ENCODE measurements around the gene POLR2F. TPM values are rescaled to one million over a fixed set of nuclear protein-coding genes. Genes with fewer than 3 reads are reported as not detected.

Gene POLR2F
- total RNA-seq, 2 donors from 2014 or later = 98.0 to 105 TPM

- Mint-ChIP-seq H3K27ac (no peak overlapping the region), H3K4me3 (no peak overlapping the region), H3K27me3 (ENCODE audit: insufficient read depth) (no peaks in the 10 kb centered on the region), H3K4me1 (peaks cover 27% of the 10 kb centered on the region), H3K9me3 (no peaks in the 10 kb centered on the region), H3K36me3 (ENCODE audit: low read depth) (peaks cover 48% of the 10 kb centered on the region)
- no peak overlapping the region for H3K4me3 ChIP-seq (ENCODE audit: low read length)
- no peak for DNase-seq
- no peak overlapping the region for H3K9ac ChIP-seq (ENCODE audit: extremely low read depth, low read length, poor library complexity, severe bottlenecking)
- no peaks in the 10 kb centered on the region for H3K9me3 ChIP-seq (ENCODE audit: control insufficient read depth, low read length)
- H3K4me1 ChIP-seq (ENCODE audit: control insufficient read depth, insufficient read depth, low read length) = peaks cover 14% of the 10 kb centered on the region
- no peak for TF ChIP-seq CTCF (conservative IDR thresholded peaks at IDR 0.05)
- H3K36me3 ChIP-seq (ENCODE audit: control insufficient read depth, insufficient read depth, low read length) = peaks cover 13% of the 10 kb centered on the region
- H3K27me3 ChIP-seq (ENCODE audit: control insufficient read depth, insufficient read depth, low read length, poor library complexity, severe bottlenecking) = no peaks in the 10 kb centered on the region
- H3K27ac ChIP-seq (ENCODE audit: low read depth, low read length) = no peak overlapping the region
- 94 to 96% methylated on average over 4 of the region's 4 CpGs for WGBS, 2 experiments (ENCODE audit: insufficient coverage in 1 of 2, insufficient read length in 1 of 2)
Measured at GRCh38 chr22:37976547-37976946, 23.0 kb downstream of the POLR2F start.

DNA sequence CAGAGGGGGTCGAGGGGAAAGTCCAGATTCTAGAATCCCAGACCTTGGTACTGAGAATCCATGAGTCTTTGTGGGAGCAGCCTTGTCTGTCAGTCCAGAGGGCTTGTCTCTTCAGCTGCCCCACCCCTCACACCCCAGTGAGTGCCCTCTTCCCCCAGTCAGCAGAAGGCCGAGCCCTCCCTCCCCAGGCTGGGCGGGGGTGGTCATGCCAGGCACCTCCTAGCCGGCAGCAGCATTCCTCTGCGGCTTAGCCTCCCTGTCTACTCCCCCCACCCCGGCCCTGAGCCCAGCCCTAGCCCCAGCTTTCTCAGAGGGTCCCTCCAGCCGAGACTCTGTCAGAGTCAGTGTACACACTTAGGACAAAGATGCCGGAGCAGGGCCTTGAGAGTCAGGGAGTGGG, 26.3 kb downstream of the POLR2F start:
- 62 to 71% methylated on average over 3 to 8 of the region's 8 CpGs for WGBS, 2 experiments (ENCODE audit: insufficient coverage in 1 of 2, insufficient read length in 1 of 2)
- H3K27me3 ChIP-seq (ENCODE audit: control insufficient read depth, insufficient read depth, low read length, poor library complexity, severe bottlenecking) = no peaks in the 10 kb centered on the region
- Mint-ChIP-seq H3K4me1 (peaks cover 34% of the 10 kb centered on the region), H3K27ac (no peak overlapping the region), H3K4me3 (peak overlapping the region; percentile 24), H3K27me3 (ENCODE audit: insufficient read depth) (peaks cover 4% of the 10 kb centered on the region), H3K9me3 (no peaks in the 10 kb centered on the region), H3K36me3 (ENCODE audit: low read depth) (peaks cover 43% of the 10 kb centered on the region)
- no peak overlapping the region for H3K27ac ChIP-seq (ENCODE audit: low read depth, low read length)
- DNase-seq = peak; percentile 61
- H3K4me3 ChIP-seq (ENCODE audit: low read length) = no peak overlapping the region
- TF ChIP-seq CTCF (conservative IDR thresholded peaks at IDR 0.05) = no peak
- H3K9me3 ChIP-seq (ENCODE audit: control insufficient read depth, low read length) = no peaks in the 10 kb centered on the region
- H3K4me1 ChIP-seq (ENCODE audit: control insufficient read depth, insufficient read depth, low read length) = peaks cover 10% of the 10 kb centered on the region
- H3K36me3 ChIP-seq (ENCODE audit: control insufficient read depth, insufficient read depth, low read length) = peaks cover 13% of the 10 kb centered on the region
- H3K9ac ChIP-seq (ENCODE audit: extremely low read depth, low read length, poor library complexity, severe bottlenecking) = no peak overlapping the region

GRCh38 chr22:37981282-37982011, 27.9 kb downstream of the POLR2F start:
- peaks cover 14% of the 10 kb centered on the region for H3K4me1 ChIP-seq (ENCODE audit: control insufficient read depth, insufficient read depth, low read length)
- no peak overlapping the region for H3K27ac ChIP-seq (ENCODE audit: low read depth, low read length)
- TF ChIP-seq CTCF (conservative IDR thresholded peaks at IDR 0.05) = no peak
- no peak overlapping the region for H3K9ac ChIP-seq (ENCODE audit: extremely low read depth, low read length, poor library complexity, severe bottlenecking)
- Mint-ChIP-seq H3K27ac (peak overlapping the region; percentile 39), H3K4me3 (peak overlapping the region; percentile 70), H3K9me3 (no peaks in the 10 kb centered on the region), H3K4me1 (peaks cover 43% of the 10 kb centered on the region), H3K27me3 (ENCODE audit: insufficient read depth) (peaks cover 6% of the 10 kb centered on the region), H3K36me3 (ENCODE audit: low read depth) (peaks cover 30% of the 10 kb centered on the region)
- H3K9me3 ChIP-seq (ENCODE audit: control insufficient read depth, low read length) = no peaks in the 10 kb centered on the region
- DNase-seq = no peak
- no peaks in the 10 kb centered on the region for H3K27me3 ChIP-seq (ENCODE audit: control insufficient read depth, insufficient read depth, low read length, poor library complexity, severe bottlenecking)
- H3K4me3 ChIP-seq (ENCODE audit: low read length) = no peak overlapping the region
- H3K36me3 ChIP-seq (ENCODE audit: control insufficient read depth, insufficient read depth, low read length) = peaks cover under 1% of the 10 kb centered on the region
- 93 to 100% methylated on average over 3 to 6 of the region's 6 CpGs for WGBS, 2 experiments (ENCODE audit: insufficient coverage in 1 of 2, insufficient read length in 1 of 2)
